Endothelial cell of umbilical vein (primary cell): Measurements from ENCODE around the gene RGS6. TPM values are rescaled to one million over a fixed set of nuclear protein-coding genes. Genes with fewer than 3 reads are reported as not detected.

Source experiments
- BruUV-seq: library from RNA; stranded (reverse); fragments of 400-500 nt; replicated peaks from 2 replicates; lab custom pipeline; 2021; lab: Mats Ljungman, UMichigan
- CTCF ChIA-PET: fragments of 300-600, 350-600 bp; sonication (Branson Sonifier 250); formaldehyde crosslinking; loops from one replicate; lab custom pipeline; 2021; ENCODE audit warnings: antibody characterized with exemption, inconsistent platforms; lab: Charles Lee
- POLR2A ChIA-PET: fragments of 300-600, 350-600 bp; sonication (Branson Sonifier 250); formaldehyde crosslinking; loops from one replicate; lab custom pipeline; 2021; ENCODE audit warnings: antibody characterized with exemption, inconsistent platforms; lab: Charles Lee
- DNase-seq: peaks from one replicate; pipeline ENCODE4 v3.0.0-alpha.2; 2011; ENCODE audit warnings: low read depth, low spot score
- FAIRE-seq: peaks from 2 replicates; lab custom pipeline; 2011; peaks lifted over from hg19 to GRCh38; lab: Jason Lieb, UNC
- H2AFZ ChIP-seq: 2 replicates; pipeline ENCODE4 v1.6.0; 2012; ENCODE audit warnings: low read depth, low read length, control low read depth, inconsistent platforms
- H3K27ac ChIP-seq: 2 replicates; pipeline ENCODE4 v1.5.1; 2011; ENCODE audit warnings: low read depth, mild to moderate bottlenecking, control low read depth, low read length, moderate library complexity; ENCODE audit not compliant: insufficient read depth
- H3K27me3 ChIP-seq, 2 experiments: 2 replicates each; pipeline versions ENCODE4 v1.6.0 to v1.6.1; 2011; ENCODE audit warnings: low read length in 2 of 2, mixed read lengths in 1 of 2; ENCODE audit not compliant: control insufficient read depth in 2 of 2, insufficient read depth in 2 of 2
- H3K36me3 ChIP-seq, 2 experiments: 2 replicates in 1 of 2; 3 replicates in 1 of 2; pipeline ENCODE4 v1.5.1; 2011; ENCODE audit warnings: low read length in 2 of 2, mild to moderate bottlenecking in 1 of 2, moderate library complexity in 1 of 2; ENCODE audit not compliant: control insufficient read depth in 2 of 2, insufficient read depth in 2 of 2; ENCODE audit errors: extremely low read depth in 1 of 2
- H3K4me1 ChIP-seq: 3 replicates; pipeline ENCODE4 v1.5.1; 2011; ENCODE audit warnings: mild to moderate bottlenecking, low read length; ENCODE audit not compliant: control insufficient read depth, insufficient read depth; ENCODE audit errors: extremely low read depth
- H3K4me2 ChIP-seq: 2 replicates; pipeline ENCODE4 v1.6.1; 2011; ENCODE audit warnings: low read length, control low read depth, mixed read lengths; ENCODE audit not compliant: insufficient read depth
- H3K4me3 ChIP-seq, 3 experiments: fragments of 200-600 bp in 1 of 3; sonication (generic), shearing (Covaris generic) in 1 of 3; replicated peaks in 1 of 3; 2 replicates each; pipeline ENCODE4 v1.5.1; 2011 to 2016; ENCODE audit warnings: control low read depth in 3 of 3, low read length in 3 of 3, mild to moderate bottlenecking in 2 of 3, inconsistent platforms in 1 of 3, low read depth in 1 of 3, moderate library complexity in 1 of 3; ENCODE audit not compliant: insufficient read depth in 1 of 3
- H3K79me2 ChIP-seq: 2 replicates; pipeline ENCODE4 v1.6.0; 2012; ENCODE audit warnings: low read length, inconsistent platforms; ENCODE audit not compliant: control insufficient read depth, insufficient read depth
- H3K9ac ChIP-seq: replicated peaks from 2 replicates; pipeline ENCODE3; 2011; ENCODE audit warnings: low read length, control low read depth; ENCODE audit not compliant: insufficient read depth; ENCODE audit errors: extremely low read depth
- H3K9me1 ChIP-seq: replicated peaks from 3 replicates; pipeline ENCODE4 v1.6.0; 2011; ENCODE audit warnings: mild to moderate bottlenecking, low read length; ENCODE audit not compliant: control insufficient read depth, insufficient read depth; ENCODE audit errors: extremely low read depth
- H3K9me3 ChIP-seq: replicated peaks from 2 replicates; pipeline ENCODE4 v1.5.1; 2012; ENCODE audit warnings: low read length, inconsistent platforms; ENCODE audit not compliant: control insufficient read depth, insufficient read depth
- H4K20me1 ChIP-seq: replicated peaks from 2 replicates; pipeline ENCODE3; 2011; ENCODE audit warnings: mild to moderate bottlenecking, low read length; ENCODE audit not compliant: control insufficient read depth, insufficient read depth; ENCODE audit errors: extremely low read depth
- CTCF ChIP-seq, 2 donors: IDR thresholded peaks; 1 replicate in 1 of 2; 2 replicates in 1 of 2; pipeline ENCODE4 v1.5.1; 2011; ENCODE audit warnings: low read length in 2 of 2, mild to moderate bottlenecking in 2 of 2, moderate library complexity in 2 of 2, control low read depth in 1 of 2, inconsistent platforms in 1 of 2, low read depth in 1 of 2; ENCODE audit not compliant: insufficient read depth in 1 of 2; ENCODE audit errors: extremely low read depth in 1 of 2
- EZH2 ChIP-seq: IDR thresholded peaks from 2 replicates; pipeline ENCODE4 v1.6.1; 2012; ENCODE audit warnings: borderline replicate concordance, low read depth, mild to moderate bottlenecking, moderate library complexity, low read length, inconsistent platforms; ENCODE audit not compliant: severe bottlenecking
- FOS ChIP-seq: IDR thresholded peaks from 2 replicates; pipeline ENCODE4 v1.6.1; 2011; ENCODE audit warnings: mild to moderate bottlenecking, low read length, moderate library complexity, borderline replicate concordance; ENCODE audit not compliant: insufficient read depth
- GATA2 ChIP-seq: IDR thresholded peaks from 2 replicates; pipeline ENCODE4 v1.7.0; 2011; ENCODE audit warnings: low read depth, mild to moderate bottlenecking, moderate library complexity, mixed read lengths, low read length; ENCODE audit not compliant: insufficient read length, insufficient read depth
- JUN ChIP-seq: IDR thresholded peaks from 2 replicates; pipeline ENCODE4 v1.6.1; 2011; ENCODE audit warnings: borderline replicate concordance, low read depth; ENCODE audit not compliant: insufficient read length, insufficient read depth
- MYC ChIP-seq: IDR thresholded peaks from one replicate; pipeline ENCODE4 v1.6.1; 2011; ENCODE audit warnings: mild to moderate bottlenecking, low read depth, low read length
- POLR2A ChIP-seq: IDR thresholded peaks from 2 replicates; pipeline ENCODE4 v1.6.1; 2012; ENCODE audit warnings: low read depth, mild to moderate bottlenecking, control low read depth, low read length
- POLR2AphosphoS5 ChIP-seq: IDR thresholded peaks from 2 replicates; pipeline ENCODE4 v1.6.1; 2012; ENCODE audit warnings: low read depth, mild to moderate bottlenecking, control low read depth, low read length, moderate library complexity; ENCODE audit not compliant: insufficient read depth
- dilution Hi-C: fragments of 300-500 bp; cut with MboI; formaldehyde crosslinking; loops from one replicate; pipeline ENCODE4 v1.15.0; 2019; ENCODE audit warnings: low sequenced_read_pairs; ENCODE audit not compliant: extremely low pct_ligation_motif_present
- intact Hi-C: fragments of 100-400 bp; cut with micrococcal nuclease; formaldehyde crosslinking; loops from one replicate; pipeline ENCODE4 v1.10.0; 2022
- polyA plus RNA-seq, 4 experiments: library from polyadenylated mRNA; depleted of rRNA in 3 of 4; stranded (reverse) in 3 of 4; unstranded in 1 of 4; fragments of >200 nt; gene quantifications; 2 replicates each; pipeline versions ENCODE4 v1.2.1 to v1.2.3, GENCODE V29; 2011 to 2012; ENCODE audit warnings: missing spikeins in 1 of 4
- total RNA-seq: library from RNA; stranded (reverse); gene quantifications from 2 replicates; pipeline ENCODE4 v1.2.3, GENCODE V29; 2021
- TF ChIP-seq, protein P1 (sequence below): IDR thresholded peaks from 2 replicates; pipeline ENCODE4 v1.6.1; 2011; ENCODE audit not compliant: insufficient read depth, insufficient read length

The RGS6 gene
- total and polyA plus RNA-seq, 2 donors (not counting 3 experiments of a cell fraction or from before 2014, with no cell fraction given) = not detected

- intact Hi-C loops = no loop called here
- CTCF ChIA-PET = interaction anchor here (1.1 kb wide), 1 partner anchor 81 kb away, joined by 3 read pairs; no protein-coding TSS in a partner anchor
Observed at GRCh38 chr14:72595152-72595862, 663.1 kb downstream of the RGS6 start.

More at GRCh38 chr14:72595152-72595862, 663.1 kb downstream of the RGS6 start:
- H3K9me3 ChIP-seq = no peaks in the 10 kb centered on the region
- no peaks in the 10 kb centered on the region for H3K79me2 ChIP-seq
- POLR2A ChIA-PET = no interaction called here
- H3K9ac ChIP-seq = no peak overlapping the region
- no peaks in the 10 kb centered on the region for H3K9me1 ChIP-seq
- TF ChIP-seq EZH2 (no peak), CTCF (IDR thresholded peaks at IDR 0.05; ENCODE audit: extremely low read depth in 1 of 2, insufficient read depth in 1 of 2, low read depth in 1 of 2, low read length in 2 of 2) (no peak), FOS (no peak), POLR2A (no peak), MYC (no peak), POLR2AphosphoS5 (no peak), GATA2 (no peak), JUN (no peak)
- TF ChIP-seq, protein P1, sequence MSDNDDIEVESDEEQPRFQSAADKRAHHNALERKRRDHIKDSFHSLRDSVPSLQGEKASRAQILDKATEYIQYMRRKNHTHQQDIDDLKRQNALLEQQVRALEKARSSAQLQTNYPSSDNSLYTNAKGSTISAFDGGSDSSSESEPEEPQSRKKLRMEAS = no peak
- H3K4me3 ChIP-seq = no peak overlapping the region
- no peak for DNase-seq
- H3K27me3 ChIP-seq = peaks cover 10% of the 10 kb centered on the region in 2 experiments
- H3K27ac ChIP-seq = no peak overlapping the region
- H3K36me3 ChIP-seq = no peaks in the 10 kb centered on the region
- no peak overlapping the region for H3K4me2 ChIP-seq
- no peaks in the 10 kb centered on the region for H3K4me1 ChIP-seq
- no TSS peak for BruUV-seq
- H2AFZ ChIP-seq = no peak overlapping the region
- H4K20me1 ChIP-seq = no peaks in the 10 kb centered on the region
- peak; percentile 49 for FAIRE-seq
- dilution Hi-C loops = no loop called here
